HG02678 (cell line): ENCODE measurements around the gene HPSE2.
"Not testable (repeated sequence)": the region's sequence is repeated elsewhere in the genome, so short reads cannot be mapped to it uniquely, and the experiment has no call there.

Experiments used
- ATAC-seq: cut with Tn5 transposase; IDR thresholded peaks from one replicate; pipeline ENCODE4 v1.9.1; 2021; ENCODE audit warnings: mild to moderate bottlenecking, moderate library complexity; ENCODE audit not compliant: unreplicated experiment

The HPSE2 gene

DNA sequence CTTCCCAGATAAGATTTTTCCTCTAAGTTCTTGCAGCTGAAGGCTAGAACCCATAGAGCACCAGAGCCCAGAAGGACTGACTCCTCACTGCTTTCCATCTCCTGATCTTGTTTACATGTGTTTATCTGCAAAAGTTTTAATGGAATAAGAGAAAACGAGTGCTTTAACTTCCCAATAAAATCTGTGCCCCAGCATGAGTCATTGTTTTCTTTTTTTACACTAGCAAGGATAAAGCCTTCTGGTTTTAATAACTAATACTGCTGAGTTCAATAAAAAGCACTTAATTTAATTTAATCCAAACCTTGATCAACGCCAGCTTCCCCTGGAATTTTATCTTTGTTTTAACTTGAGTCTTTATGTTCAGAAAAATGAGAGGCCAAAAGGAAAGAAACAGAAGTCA, 227.6 kb downstream of the HPSE2 start:
- no peak for ATAC-seq

DNA sequence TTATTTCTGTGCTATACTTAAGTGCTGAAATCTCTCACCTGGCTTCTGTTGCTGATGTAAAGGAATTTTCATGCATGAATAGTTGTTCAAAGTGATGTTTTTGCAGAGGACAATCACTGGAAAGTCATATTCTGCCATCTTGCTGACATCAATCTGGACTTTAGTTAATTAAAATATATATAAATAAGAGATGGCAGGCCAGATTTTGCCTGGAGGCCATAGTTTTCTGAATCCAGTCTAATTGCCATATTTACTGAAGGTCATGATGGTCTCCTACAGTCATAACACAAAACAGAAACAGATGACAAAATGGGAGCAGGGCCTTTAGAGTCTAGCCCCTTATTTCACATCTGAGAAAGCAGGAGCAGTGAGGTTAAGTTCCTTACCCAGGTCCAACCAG, 228.2 kb downstream of the HPSE2 start:
- no peak for ATAC-seq

GRCh38 chr10:99005254-99005653, 230.4 kb downstream of the HPSE2 start:
- ATAC-seq: no peak

- no peak for ATAC-seq
These were observed 230.9 kb downstream of the HPSE2 start for GRCh38 chr10:99004738-99005137.

DNA sequence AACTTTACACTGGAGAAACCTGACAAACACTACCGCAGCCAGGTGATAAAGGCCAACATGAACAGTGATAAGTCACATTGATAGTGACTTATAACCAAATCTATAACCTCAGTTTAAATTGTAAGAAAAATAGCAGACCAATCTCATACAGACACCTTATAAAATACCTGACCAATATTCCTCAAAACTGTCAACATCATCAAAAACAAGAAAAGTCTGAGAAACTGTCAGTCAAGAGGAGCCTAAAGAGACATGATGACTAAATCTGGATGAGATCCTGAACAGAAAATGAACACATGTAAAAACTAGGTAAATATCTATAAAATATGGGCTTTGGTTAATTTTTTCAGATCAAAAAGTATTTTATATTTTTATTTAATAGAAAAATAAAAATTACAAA, 233.3 kb downstream of the HPSE2 start:
- no peak for ATAC-seq

DNA sequence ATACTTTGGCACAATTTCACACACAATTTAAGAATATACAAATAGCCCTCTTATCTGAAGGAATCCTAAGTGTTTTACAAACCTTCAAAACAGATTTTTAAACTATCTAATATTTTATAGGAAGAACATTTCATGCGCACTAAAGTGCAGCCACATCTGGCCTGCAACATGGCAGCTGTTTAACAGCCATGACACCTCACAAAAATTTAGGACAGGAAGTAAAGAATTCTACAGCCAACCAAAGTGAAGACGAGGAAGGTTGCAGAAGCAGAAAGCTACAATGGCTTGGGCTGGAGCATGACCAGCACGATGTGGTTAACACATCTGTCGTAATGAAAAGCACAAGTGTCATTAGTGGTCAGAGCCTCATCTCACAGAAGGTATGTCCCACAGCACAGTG, 238.1 kb downstream of the HPSE2 start:
- no peak for ATAC-seq

- no peak for ATAC-seq
These were observed 241.6 kb downstream of the HPSE2 start for GRCh38 chr10:98994030-98994429.

GRCh38 chr10:98983751-98984150, 251.9 kb downstream of the HPSE2 start:
- ATAC-seq: not testable (repeated sequence)

DNA sequence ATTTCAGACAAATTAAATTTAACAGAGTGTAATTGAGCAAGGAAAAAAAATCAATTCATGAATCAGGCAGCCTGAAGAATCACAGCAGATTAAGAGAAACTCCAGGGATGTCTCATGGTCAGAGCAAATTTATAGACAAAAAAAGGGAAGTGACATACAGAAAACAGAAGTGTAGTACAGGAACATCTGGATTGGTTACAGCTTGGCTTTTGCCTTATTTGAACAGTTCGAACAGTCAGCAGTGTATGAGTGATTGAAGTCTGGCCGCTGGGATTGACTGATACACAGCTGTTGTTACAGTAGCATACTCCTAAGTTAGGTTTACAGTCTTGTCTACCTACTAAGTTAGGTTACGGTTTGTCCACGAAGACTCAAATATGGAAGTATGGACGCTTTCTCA, 255.3 kb downstream of the HPSE2 start:
- ATAC-seq: no peak

- ATAC-seq: no peak
These were observed 264.2 kb downstream of the HPSE2 start for GRCh38 chr10:98971464-98971863.

GRCh38 chr10:98967601-98968000, 268.1 kb downstream of the HPSE2 start:
- no peak for ATAC-seq

- no peak for ATAC-seq
These were observed 272.0 kb downstream of the HPSE2 start for GRCh38 chr10:98963608-98964007.

DNA sequence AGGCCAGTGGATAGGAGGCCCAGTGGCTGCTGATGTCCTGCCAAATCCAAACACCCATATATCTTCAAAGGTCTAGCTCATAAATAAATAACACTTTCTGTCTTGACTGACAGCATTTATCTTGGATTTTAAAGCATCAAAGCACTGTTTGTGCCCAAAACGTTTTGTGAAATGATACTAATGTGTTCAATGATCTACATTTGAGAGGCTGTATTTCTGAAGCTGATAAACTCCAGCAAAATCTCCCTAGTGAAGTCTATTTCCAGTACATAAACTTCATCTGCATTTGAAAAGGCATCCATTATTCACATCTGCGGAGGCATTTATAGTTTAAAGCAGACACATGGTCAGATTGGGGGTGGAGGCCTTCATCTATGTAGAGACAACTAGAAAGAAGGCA, 276.3 kb downstream of the HPSE2 start:
- ATAC-seq: no peak

- ATAC-seq: no peak
These were observed 277.9 kb downstream of the HPSE2 start for GRCh38 chr10:98957801-98958200.

GRCh38 chr10:98956576-98957260, 278.9 kb downstream of the HPSE2 start:
- ATAC-seq: no peak

DNA sequence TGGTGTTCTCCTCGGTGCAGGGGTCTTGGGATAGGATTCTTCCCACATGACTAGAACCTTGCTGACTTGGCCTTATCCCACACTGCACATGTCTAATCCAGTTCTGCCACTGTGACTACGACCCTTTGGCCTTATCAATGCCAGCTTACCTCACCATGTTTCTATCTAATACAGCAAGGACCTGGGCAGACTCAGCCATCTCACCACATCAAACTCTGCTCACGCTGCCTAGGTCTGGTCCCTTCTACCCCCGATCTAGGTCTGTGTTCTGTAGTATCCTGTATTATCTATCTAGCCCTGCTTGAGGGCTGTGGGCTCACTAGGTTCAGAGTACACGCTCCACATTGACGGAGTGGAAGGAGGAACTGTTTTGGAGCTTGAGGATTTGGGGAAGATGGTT, 282.4 kb downstream of the HPSE2 start:
- ATAC-seq: no peak

DNA sequence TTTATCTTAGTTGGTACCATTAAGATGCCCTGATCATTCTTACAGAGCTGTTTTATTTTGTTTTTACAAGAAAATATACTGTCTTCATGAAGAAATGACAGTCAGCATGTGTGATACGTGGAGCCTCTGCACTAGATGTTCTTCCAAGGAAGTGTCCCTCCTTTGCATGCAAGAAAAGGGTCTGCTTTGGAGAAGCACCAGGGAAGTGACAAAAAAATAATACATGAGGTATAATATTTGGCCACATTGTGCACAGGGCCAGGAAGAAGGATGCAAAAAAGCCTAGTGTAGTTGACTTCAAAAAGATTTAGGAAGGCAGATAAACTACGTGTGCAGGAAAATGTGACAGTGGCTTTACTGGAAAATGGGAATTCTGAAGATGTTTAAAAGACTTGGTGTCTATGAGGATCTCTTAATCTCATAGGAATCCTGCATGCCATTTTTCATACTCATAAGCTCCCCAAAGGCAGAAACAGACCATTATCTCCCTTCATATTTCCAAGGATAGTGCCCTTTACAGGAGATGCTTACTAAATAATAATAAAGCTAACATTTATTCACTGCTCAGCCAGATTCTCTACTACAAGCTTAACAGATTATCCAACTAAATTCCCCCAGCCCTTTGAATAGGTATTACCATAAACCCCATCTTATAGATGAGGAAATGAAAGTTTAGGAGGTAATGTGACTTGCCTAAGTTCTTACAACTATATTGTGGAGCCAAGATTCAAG, 284.2 kb downstream of the HPSE2 start:
- no peak for ATAC-seq

DNA sequence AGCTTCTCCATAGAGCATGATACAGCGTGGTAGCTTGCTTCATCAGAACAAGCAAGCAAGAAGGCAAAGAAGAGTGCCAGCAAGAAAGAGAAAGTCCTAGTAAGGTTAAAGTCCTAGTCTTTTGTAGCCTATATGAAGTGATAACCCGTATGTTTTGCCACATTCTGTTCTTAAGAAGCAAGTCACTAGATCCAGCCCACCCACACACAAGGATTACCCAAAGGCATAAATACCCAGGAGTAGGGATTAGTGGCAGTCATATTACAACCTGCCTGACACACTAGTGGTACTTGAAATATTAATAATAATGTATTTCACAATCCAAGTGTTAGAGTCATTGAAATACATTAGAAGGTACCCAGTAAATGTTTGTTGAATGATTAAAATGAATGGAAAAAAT, 285.5 kb downstream of the HPSE2 start:
- ATAC-seq: no peak

- no peak for ATAC-seq
These were observed 286.3 kb downstream of the HPSE2 start for GRCh38 chr10:98949306-98949705.

DNA sequence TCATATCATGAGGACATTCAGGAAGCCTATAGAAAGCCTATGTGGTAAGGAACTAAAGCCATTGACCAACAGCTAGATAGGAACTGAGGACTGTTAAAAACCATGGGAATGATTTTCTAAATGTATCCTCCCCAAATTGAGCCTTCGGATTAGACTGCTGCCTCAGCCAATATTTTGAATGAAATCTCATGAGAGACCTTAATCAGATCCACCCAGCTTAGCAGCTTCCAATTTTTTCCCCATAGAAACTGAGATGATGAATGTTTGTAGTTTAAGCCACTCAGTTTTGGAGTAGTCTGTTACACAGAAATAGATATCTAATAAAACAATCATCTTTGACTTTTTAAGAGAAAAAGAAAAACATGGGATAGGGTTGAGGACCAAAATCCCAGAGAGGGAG, 292.0 kb downstream of the HPSE2 start:
- ATAC-seq: no peak

DNA sequence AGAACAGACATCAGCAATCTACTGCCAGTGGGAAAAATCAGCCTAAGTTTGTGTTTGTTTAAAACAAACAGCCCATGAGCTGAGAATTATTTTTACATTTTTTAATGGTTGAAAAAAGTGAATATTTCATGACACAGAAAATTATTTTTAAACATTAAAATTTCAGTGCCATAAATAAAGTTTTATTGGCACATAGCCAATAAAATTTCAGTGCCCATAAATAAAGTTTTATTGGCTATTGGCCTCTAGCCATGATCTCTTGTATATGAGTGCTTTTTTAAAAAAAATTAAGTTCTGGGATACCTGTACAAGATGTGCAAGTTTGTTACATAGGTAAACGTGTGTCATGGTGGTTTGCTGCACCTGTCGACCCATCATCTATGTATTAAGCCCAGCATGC, 305.9 kb downstream of the HPSE2 start:
- ATAC-seq: no peak

DNA sequence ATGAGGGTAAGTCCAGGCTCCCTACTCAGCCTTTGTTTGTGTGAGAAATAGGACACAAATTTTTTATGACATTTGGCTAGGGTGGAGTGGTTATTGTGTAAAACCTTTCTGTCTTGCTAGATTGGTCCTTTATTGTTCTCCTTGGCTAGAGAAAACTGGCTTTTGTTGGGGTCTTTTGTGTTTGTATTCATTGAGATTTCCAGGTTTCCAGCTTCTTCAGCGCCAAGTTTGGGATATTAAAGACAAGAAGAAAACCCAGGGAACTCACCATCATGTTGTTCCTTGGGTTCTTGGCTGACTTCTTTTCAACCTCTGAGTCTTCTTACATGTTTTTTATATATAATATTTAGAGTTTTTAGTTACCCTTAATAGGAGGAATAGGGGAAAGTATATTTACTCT, 310.0 kb downstream of the HPSE2 start:
- ATAC-seq: no peak

GRCh38 chr10:98924526-98924925, 311.1 kb downstream of the HPSE2 start:
- ATAC-seq: no peak
